C4-2B (cell line): ENCODE results near the gene PCDHGA1.
"Not testable (repeated sequence)": the region's sequence is repeated elsewhere in the genome, so short reads cannot be mapped to it uniquely, and the experiment has no call there.

Experiments
- H3K27ac ChIP-seq: fragments of 450-650 bp; 2 replicates; pipeline ENCODE4 v1.5.1; 2017
- CTCF ChIP-seq: fragments of 450-650 bp; conservative IDR thresholded peaks from 2 replicates; pipeline ENCODE4 v1.5.1; 2017; ENCODE audit warnings: mild to moderate bottlenecking
- ZFX ChIP-seq: fragments of 450-650 bp; IDR thresholded peaks from 2 replicates; pipeline ENCODE4 v1.6.1; 2017

PCDHGA1 gene

GRCh38 chr5:141412854-141413539, 82.7 kb downstream of the PCDHGA1 start, which contains the start of gene PCDHGA10:
TSS of gene PCDHGA10 (plus strand) at chr5:141412987. CDS start at chr5:141413176, 189 bp downstream.
- TF ChIP-seq CTCF (peak; percentile 88), ZFX (no peak)
- no peak within 1 kb of the TSS for H3K27ac ChIP-seq

- H3K27ac ChIP-seq, result no peak overlapping the region
- no peak for TF ChIP-seq CTCF
- TF ChIP-seq ZFX, result no peak
Observed at GRCh38 chr5:141413540-141414069, 83.3 kb downstream of the PCDHGA1 start.

GRCh38 chr5:141414548-141415274, 84.4 kb downstream of the PCDHGA1 start:
- not testable (repeated sequence) for H3K27ac ChIP-seq

GRCh38 chr5:141415275-141415618, 84.9 kb downstream of the PCDHGA1 start:
- H3K27ac ChIP-seq, result not testable (repeated sequence)

- peak; percentile 81 for TF ChIP-seq CTCF
- H3K27ac ChIP-seq, result not testable (repeated sequence)
Observed at GRCh38 chr5:141417494-141418172, 87.3 kb downstream of the PCDHGA1 start, which contains the start of gene PCDHGB7. TSS of gene PCDHGB7 (plus strand) at chr5:141417677. CDS start at chr5:141417860, 183 bp downstream.

GRCh38 chr5:141419074-141419880, 89.0 kb downstream of the PCDHGA1 start:
- H3K27ac ChIP-seq, result no peak overlapping the region
- TF ChIP-seq CTCF, result no peak

- TF ChIP-seq CTCF, result peak; percentile 86
- TF ChIP-seq ZFX, result no peak
- H3K27ac ChIP-seq, result no peak within 1 kb of the TSS
Observed at GRCh38 chr5:141420855-141421488, 90.7 kb downstream of the PCDHGA1 start, which contains the start of gene PCDHGA11. TSS of gene PCDHGA11 (plus strand) at chr5:141421051. CDS start at chr5:141421228, 177 bp downstream.
